ENCODE results near the gene PLA2G12A.

Gene PLA2G12A

DNA sequence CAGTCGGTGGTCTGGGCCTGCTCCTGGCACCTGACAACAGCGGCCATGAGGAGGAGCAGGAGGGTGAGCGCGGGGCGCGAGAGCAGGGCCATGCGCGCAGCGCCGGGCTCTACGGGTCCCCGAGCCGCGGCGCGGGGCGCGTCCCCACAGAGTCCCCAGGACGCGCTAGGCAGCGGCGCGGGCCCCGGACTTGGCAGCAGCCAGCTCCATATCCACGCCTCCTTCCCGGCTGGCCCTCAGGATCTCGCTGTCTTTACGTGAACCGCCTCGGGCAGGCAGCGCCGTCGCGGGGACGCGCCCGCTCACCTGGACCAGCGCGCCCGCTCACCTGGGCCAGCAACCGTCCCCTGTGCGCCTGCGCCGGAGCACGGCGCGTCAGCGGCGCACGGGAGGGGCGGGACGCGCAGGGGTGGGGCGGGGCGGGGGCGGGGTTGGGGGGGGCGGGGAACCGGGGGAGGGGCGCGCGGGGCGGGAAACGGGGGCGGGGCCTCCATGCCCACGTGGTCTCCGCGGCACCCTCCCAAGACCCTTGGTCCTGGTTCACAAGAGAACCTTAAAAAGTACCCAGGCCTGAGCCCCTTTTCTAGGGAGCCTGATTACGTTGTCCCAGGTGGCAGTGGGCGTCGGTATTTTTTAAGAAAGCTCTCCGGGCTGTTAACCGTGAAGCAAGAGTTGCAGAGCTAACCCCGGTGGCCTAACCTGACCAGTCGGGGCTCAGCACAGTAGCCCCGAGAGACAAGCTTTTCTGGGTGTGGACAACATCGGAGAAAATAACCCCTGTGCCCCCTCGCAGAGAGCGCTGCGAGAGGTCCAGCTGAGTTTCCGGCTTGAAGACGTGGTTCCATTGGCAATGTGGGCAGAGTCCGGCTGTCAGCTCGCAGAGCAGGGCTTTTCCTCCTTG lies at the start of gene PLA2G12A:
Gene PLA2G12A (minus strand): TSS at position 353 of the 901 bp plus-strand sequence. CDS start 261 bp downstream, at position 92.
- peak; percentile 76 for DNase-seq (ENCODE audit: low spot score)

DNA sequence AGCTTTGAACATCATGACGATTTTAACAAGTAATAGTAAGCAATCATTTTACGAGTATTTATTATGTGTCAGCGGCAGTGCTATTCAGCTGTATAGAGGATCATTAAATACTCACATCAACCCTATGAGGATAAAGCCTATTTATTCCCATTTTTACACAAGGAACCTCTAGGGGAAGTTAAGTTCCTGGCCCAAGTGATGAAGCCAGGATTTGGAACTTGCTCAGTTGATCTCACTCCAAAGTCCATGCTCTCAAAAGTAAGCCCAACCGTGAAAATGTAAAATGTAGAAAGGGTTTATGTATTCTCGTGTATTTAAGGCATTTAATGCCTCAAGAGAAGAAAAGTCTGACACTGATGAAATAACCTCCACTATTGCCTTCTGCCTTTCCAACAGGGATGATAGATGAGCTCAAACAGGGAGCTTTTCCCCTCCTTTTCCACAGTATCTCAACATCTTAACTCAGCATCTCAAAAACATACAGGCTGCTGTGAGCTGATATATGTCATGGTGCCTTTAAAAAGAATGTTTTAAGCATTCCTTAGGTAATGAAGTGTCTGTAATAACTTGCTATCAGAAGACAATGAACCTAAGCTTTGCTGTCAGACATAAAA lies 35.0 kb upstream of the PLA2G12A start:
- no peak for DNase-seq (ENCODE audit: low spot score)

DNA sequence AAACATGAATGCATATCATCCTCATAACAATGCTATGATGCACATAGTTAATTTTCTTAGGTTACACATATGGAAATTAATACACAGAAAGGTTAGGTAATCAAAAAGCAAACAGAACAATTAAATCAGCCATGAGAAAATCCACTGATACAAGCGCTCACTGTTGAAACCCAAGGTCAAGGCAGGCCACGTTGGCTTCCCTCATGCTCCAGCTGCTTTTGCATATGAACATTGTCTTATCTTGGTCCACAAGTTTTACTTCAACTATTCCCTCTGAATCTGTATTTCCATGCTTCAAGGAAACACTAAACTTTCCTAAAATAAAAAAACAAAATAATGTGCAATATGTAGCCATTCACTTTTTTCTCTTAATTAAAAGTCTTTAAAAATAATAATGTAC lies 34.5 kb upstream of the PLA2G12A start:
- no peak for DNase-seq (ENCODE audit: low spot score)

DNA sequence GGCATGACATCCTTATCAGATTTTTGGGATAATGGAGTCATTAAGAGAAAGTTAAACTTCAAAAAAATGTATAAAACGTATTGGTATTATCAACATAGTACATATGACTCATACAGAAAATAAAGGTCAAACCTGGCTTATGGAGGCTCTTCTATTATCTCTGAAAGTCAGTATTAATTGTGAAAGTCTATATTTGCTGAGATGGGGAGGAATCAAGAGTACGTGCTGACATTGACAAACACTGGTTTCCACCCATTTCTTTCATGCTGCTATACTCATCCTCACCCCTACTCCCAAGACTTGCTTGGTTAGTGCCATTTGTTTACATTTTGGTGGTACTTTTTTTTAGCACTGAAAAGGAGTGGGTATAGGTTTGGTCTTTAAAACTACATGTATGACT lies 30.8 kb upstream of the PLA2G12A start:
- DNase-seq (ENCODE audit: low spot score) = peak; percentile 33

DNA sequence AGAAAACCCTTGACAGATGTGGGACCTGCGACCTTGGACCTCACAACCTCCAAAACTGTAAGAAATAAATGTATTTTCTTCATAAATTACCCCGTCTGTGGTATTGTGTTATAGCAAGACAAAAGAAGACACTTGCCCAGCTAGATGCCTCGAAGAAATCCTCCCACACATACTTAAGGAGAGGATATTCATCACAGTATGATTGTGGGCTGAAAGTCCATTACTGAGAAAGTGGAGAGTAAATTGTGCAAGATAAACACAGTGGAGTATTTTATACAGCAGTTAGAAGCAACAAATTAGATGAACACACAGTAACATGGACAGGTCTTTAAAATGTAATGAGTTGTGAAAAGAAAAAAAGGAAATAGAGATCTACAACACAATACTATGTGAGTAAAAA lies 25.8 kb upstream of the PLA2G12A start:
- no peak for DNase-seq (ENCODE audit: low spot score)

DNA sequence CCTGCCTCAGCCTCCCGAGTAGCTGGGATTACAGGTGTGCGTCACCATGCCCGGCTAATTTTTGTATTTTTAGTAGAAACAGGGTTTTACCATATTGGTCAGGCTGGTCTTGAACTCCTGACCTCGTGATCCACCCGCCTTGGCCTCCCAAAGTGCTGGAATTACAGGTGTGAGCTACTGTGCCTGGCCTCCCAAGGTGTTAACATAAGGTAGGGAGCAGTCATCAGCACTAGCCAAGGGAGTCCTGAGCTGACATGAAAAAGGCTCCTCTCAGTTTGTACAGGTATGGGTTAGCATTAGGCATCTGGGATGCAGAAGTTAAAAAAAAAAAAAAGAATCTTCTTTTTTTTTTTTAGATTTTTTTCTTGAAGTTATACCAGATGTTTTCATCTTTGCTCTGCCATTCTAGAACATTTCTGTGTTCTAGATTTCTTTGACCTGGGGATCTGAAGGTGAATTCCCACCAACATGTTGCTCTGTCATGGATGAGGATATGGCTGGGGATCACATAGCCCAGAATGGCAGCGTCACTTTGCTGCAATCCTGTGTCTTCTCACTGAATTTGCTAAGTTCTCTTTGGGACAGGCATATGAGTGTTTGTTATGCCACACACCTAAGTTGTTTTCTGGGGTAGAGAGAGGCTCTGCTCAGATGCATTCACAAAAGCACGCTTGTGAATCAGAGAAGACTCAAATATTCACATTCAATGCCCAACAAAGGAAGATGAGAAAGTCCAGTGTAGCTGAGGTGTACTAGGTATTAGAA lies 24.4 kb upstream of the PLA2G12A start:
- DNase-seq (ENCODE audit: low spot score) = no peak

DNA sequence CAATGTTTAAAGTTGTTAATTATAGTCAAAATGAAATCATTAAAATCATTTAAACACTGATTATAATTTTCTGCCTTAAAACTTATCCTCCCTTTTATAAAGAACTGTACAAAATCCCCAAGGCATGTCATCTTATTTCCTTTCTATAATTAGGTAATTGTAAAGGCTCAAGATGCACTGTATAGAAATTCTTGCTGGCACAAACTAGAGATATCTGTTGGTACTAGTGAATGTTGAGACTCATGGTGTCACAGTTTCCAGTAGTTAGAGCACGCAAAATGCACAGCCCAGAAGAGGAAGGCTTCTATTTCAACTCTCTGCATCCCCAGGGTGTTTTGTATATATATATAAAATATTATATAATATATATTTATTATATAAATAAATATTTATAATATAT lies 22.7 kb upstream of the PLA2G12A start:
- no peak for DNase-seq (ENCODE audit: low spot score)

DNA sequence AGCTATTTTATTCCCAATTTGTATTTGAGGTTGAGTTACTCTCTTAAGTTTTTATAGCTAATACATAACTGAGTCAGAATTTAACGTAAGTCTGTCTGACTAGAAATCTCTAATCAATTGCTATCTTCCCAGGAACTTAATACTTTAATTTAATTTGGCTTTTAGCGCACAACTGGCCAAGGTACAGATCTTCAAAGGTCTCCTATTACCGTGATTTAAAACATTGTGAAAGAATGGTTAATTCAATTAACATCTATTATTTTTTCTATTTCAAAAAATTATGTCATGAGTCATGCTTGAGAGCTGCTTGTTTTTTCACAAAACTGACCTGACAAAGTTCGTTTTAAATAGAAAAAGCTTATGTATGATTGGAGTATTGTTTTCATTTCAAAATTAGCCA lies 22.0 kb upstream of the PLA2G12A start:
- no peak for DNase-seq (ENCODE audit: low spot score)

DNA sequence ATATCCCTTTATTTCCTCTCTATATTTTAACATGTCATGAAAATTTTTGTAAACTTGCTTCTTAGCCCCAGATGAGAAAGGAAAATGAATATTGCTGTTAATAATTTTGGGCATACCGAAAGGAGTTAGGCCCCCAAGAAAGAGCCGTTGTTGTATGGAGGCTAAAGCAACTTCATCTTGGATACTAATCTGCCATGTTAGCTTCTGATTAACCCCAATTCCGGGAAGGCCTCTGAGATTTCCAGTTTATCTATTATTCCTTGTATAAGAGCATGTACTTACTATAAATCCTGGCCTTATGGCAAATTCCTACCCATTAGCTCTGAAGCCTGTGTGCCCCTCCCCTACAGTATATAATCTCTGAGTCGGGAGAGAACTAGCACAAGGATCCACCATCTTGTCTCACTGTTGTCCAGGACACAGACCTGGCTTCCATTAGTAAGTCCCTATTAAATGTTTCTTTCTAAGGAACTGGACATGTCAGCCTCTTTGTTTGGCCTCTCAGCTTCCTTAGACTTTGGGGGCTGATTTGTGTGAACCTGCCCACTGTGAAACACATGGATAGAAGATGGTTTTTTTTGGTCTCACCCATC lies 20.9 kb upstream of the PLA2G12A start:
- no peak for DNase-seq (ENCODE audit: low spot score)

DNA sequence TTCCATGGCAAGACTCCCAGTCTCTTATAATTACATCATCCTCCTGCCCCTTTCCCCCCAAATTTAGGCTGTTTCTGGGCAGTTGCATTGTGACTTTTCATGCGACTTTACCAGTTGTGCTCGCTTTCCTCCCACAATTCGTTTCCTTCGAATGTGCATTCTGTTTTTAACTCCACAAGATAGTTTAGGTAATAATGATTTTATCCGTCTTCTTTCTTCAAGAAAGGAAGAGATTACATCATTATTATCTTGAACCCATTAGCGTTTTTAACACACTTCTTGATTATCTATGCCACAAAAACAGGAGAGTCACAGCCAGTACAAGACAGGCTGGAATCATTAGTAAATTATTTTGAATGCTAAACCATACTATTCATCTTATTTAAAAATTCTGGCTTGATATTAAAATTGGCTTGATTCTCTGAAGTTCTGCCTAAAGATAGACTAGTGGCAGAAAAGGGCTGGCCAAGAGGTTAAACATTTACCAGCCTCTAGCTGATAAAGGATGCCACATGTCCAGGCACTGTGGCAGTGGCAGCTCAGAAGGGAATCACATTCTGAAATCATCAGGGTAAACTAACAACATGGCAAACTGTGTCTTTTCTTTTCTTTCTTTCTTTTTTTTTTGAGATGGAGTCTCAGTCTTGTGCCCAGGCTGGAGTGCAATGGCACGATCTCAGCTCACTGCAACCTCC lies 19.7 kb upstream of the PLA2G12A start:
- no peak for DNase-seq (ENCODE audit: low spot score)

DNA sequence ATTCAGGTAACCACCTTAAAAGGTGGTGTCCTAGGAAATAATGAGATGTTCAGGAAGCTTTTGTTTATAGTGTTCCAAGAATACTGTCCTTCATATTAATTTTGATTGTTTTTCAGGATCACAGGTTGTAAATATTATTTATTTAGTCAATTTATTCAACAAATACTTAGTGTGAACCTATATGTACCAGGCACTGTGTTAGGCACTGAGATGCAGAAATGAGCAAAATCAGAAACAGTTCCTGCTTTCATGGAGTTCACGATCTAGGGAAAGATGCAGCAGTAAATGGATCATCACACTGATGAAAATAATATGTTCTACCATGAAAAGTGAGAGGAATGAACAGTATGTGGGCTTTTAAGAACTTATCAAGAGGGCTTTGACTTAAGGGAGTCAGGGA lies 18.2 kb upstream of the PLA2G12A start:
- no peak for DNase-seq (ENCODE audit: low spot score)

DNA sequence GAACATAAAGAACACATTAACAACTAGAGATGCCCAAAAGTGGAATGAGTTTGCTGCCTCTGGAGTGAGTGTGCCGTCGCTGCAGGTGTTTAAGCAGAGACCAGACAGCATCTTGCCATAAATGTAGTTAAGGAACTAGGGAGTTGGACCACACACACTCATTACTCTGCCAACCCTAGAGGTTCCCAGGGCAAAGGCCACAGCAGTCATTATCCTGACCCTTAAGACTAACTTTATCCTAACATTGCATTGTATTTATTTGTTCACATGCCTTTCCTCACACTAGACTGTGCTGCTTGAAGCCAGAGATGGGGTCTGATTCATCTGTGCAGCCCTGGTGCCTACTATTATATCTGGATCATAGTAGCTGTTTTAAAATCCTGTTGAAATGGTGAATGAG lies 16.9 kb upstream of the PLA2G12A start:
- DNase-seq (ENCODE audit: low spot score) = no peak

DNA sequence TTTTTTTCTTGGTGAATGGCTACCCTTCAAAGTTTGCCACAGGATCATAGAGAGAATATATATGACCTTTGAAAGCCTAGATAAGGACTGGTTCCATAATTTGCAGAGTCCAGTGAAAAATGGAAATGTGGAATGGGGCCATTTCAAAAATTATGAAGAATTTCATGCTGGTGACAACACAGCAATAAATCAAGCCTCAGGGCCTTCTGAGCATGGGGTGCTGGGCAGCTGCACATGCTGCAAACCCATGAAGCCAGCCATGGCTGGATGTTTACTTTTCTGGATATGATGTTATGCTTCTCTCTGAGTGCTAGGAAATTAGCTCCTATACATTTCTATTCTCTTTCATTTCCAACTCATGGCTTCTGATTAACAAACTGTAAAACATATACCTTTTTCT lies 16.0 kb upstream of the PLA2G12A start:
- DNase-seq (ENCODE audit: low spot score) = no peak

DNA sequence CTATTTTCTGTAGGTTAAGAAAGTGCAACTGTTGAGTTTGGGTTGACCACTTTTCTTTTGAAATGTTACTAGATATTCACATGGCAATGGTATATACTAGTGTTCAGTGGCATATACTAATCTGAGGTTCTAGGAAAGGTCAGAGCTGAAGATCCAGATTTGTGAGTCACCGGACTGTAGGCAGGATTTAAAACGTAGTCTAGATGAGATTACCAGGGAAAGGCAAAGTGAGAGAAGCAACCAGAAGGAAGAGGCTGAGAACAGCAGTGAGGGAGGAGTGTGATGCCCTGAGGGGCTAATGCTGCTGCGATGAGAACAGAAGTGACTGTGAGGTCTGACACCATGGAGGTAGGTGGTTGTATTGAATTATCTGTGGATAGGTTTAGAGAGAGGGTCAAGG lies 9.7 kb upstream of the PLA2G12A start:
- no peak for DNase-seq (ENCODE audit: low spot score)

DNA sequence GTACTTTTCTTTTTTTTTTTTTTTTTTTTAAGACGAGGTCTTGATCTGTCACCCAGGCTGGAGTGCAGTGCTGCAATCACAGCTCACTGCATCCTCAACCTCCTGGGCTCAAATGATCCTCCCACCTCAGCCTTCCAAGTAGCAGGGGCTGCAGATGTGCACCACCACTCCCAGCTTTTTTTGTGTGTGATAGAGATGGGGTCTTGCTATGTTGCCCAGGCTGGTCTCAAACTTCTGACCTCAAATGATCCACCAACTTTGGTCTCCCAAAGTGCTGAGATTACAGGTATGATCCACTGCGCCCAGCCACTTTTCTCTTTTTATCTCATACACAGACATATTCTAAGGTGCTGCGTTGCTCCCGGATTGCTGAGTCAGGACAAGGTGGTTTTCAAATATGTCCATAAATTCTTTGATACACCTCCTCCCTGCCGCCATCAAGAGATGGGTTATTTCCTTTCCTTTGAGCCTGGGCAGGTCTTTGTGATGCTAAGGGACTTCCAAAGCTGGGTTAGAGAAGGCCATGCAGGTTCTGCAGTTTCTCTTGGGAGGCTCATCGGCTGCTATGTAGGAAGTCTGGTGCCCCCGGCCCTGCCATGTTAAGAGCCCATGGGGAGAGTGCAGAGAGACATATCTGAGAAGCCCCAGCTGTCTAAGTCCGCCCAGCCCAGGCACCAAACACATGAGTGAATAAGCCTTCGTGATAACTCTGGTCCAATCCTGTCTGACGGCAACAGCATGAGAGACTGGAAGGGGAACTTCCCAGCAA lies 8.4 kb upstream of the PLA2G12A start:
- DNase-seq (ENCODE audit: low spot score) = no peak

DNA sequence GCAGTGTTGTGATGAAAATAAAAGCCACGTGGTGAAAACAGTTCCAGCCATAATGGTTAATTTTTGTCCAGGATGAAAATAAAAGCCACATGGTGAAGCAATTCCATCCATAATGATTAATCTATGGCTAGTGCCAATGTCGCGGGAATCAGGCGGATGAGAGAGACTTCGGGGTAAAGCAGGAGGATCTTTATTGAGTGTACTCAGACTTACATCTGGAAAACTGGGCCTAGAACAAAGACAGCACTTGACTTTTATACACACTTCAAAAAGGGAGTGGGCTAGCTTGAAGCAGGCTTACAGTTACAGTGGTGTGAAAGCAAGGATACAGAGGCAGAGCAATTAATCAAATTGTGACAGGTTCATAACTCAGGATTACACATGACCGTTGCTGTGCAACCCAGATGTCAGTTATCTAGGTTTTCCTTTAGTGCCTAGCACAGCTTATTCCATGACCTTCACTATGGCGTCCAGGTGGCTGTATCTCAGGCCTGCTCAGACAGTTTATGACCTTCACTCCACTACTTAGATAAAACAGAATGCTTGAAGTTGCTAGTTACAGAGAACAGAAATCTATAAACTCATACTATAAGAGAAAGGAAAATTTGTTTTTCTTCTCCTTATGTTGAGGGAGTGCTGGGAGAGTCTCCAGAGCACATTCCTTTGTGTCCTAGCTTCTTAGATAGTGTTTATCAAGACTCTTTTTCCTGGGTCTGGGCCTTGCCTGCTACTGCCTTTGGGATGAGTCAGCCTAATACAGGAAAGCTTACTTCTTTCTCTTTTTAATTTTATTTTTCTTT lies 5.9 kb upstream of the PLA2G12A start:
- DNase-seq (ENCODE audit: low spot score) = no peak

DNA sequence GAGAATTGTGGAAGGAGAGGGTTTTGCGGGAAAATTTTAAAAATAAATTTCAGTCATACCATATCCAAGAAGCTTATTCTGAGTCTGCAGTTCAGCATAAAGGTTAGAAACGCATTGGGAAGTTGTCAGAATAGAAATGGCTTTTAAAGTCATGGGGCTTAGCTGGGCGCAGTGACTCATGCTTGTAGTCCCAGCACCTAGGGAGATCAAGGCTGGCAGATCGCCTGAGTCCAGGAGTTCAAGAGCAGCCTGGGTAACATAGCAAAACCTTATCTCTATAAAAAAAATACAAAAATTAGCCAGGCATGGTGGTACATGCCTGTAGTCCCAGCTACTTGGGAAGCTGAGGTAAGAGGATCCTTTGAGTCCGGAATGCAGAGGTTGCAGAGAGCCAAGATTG lies 3.9 kb upstream of the PLA2G12A start:
- DNase-seq (ENCODE audit: low spot score) = no peak

DNA sequence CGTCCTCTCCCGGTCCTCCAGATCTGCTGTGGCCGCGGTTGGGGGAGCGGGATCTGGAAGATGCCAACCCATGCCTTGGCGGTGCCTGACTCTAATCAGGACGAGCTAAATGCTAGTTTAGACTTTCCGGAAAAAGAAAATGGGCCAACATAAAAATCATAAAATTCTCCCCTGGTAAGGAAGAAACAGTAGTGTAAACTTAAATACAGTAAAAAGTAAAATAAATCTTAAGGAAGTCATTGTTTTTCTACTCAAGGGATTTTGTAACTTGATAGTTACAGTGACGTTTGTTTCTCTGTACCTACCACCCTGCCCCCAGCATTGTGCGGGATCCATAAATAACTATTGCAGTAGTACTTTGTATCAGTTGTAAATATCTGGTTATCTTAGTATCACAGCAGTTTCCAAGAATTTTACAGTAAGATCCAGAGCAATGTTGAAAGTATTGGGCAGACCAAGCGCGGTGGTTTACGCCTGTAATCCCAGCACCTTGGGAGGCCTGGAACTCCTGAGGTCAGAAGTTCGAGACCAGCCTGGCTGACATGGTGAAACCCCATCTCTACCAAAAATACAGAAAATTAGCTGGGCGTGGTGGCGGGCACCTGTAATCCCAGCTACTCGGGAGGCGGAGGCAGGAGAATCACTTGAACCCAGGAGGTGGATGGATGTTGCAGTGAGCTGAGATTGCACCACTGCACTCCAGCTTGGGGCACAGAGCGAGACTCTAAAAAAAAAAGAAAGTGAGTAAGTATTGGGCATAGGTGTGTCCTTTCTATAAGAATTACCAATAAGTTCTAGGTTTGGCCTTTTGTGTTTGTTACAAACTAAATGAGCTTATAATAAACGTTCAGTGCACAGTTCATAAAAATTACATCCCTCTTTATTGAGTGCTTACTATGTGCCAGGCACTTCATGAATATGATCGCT lies 1.0 kb upstream of the PLA2G12A start:
- DNase-seq (ENCODE audit: low spot score) = no peak

DNA sequence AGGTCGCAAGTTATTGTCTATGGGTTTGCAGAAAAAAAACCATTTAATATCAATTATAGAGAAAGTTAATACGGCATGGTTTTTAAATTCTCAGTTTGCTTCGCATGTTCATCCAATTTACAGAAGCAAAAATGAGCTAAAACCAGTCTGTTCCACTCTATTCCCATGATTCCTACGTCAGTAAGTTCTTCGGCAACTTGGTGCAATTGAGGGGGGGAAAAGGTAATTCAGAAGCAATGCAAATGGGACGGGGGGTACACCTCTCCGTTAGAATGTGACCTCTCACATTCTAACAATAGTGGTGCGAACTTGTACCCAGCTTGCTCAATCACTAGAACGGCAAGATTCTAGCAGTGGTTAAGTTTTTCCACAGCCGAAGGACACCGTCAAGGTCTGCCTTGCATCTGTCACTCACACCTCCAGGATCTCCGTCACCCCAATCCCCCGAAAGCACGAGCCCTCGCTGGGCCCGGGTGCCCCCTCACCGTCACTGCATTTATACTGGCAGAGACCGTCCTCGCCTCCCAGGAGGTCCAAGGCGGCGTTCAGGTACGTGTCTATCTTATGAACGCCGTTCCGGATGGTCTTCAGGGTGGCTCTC lies 653 bp downstream of the PLA2G12A start:
- no peak for DNase-seq (ENCODE audit: low spot score)
